A673 (cell line): Measurements from ENCODE around the gene EFHC1. TPM values are rescaled to one million over a fixed set of nuclear protein-coding genes. Genes with fewer than 3 reads are reported as not detected.

ENCODE experiments used
- BruUV-seq: library from RNA; stranded (reverse); fragments of 400-500 nt; replicated peaks from 2 replicates; lab custom pipeline; 2021; lab: Mats Ljungman, UMichigan
- CTCF ChIA-PET: fragments of 300-600 bp; sonication (Branson Sonifier 250); formaldehyde crosslinking; loops from one replicate; lab custom pipeline; 2022; ENCODE audit warnings: antibody characterized with exemption; lab: Charles Lee
- POLR2A ChIA-PET: fragments of 300-600 bp; sonication (Branson Sonifier 250); formaldehyde crosslinking; loops from one replicate; lab custom pipeline; 2022; ENCODE audit warnings: antibody characterized with exemption; ENCODE audit not compliant: low non-redundant PET; lab: Charles Lee
- DNase-seq: peaks from one replicate; pipeline ENCODE4 v3.0.0-alpha.2; 2015; ENCODE audit warnings: low spot score
- H3K27ac ChIP-seq: fragments of 200-600 bp; sonication (generic); 2 replicates; pipeline ENCODE4 v1.5.1; 2016; ENCODE audit warnings: mixed run types, low read depth, mild to moderate bottlenecking, mixed read lengths, antibody characterized with exemption, low read length; ENCODE audit not compliant: poor library complexity, severe bottlenecking
- H3K27me3 ChIP-seq: fragments of 200-600 bp; sonication (generic); replicated peaks from 2 replicates; pipeline ENCODE4 v1.6.1; 2017; ENCODE audit warnings: mixed run types, low read depth, mild to moderate bottlenecking, mixed read lengths, antibody characterized with exemption, low read length; ENCODE audit not compliant: insufficient read depth, poor library complexity
- H3K36me3 ChIP-seq: fragments of 200-600 bp; sonication (generic); 2 replicates; pipeline ENCODE4 v1.6.1; 2016; ENCODE audit warnings: mixed run types, mild to moderate bottlenecking, mixed read lengths, antibody characterized with exemption, low read length; ENCODE audit not compliant: insufficient read depth, poor library complexity, severe bottlenecking
- H3K4me1 ChIP-seq: fragments of 200-600 bp; sonication (generic); 2 replicates; pipeline ENCODE4 v1.6.1; 2017; ENCODE audit warnings: mixed run types, mild to moderate bottlenecking, mixed read lengths, antibody characterized with exemption, low read length; ENCODE audit not compliant: insufficient read depth, poor library complexity, severe bottlenecking
- H3K4me3 ChIP-seq: fragments of 200-600 bp; sonication (generic); 2 replicates; pipeline ENCODE4 v1.5.1; 2016; ENCODE audit warnings: low read depth, mixed run types, mild to moderate bottlenecking, mixed read lengths, low read length; ENCODE audit not compliant: poor library complexity, severe bottlenecking
- H3K9me3 ChIP-seq: fragments of 200-600 bp; sonication (generic); 2 replicates; pipeline ENCODE4 v1.6.1; 2016; ENCODE audit warnings: mixed run types, low read depth, mild to moderate bottlenecking, mixed read lengths, antibody characterized with exemption, low read length; ENCODE audit not compliant: poor library complexity, severe bottlenecking
- EZH2 ChIP-seq: fragments of 200-600 bp; sonication (generic); IDR thresholded peaks from 2 replicates; pipeline ENCODE4 v1.6.1; 2017; ENCODE audit warnings: borderline replicate concordance, low read depth, mild to moderate bottlenecking, mixed read lengths, antibody characterized with exemption, low read length; ENCODE audit not compliant: poor library complexity, severe bottlenecking
- intact Hi-C: fragments of 100-400 bp; cut with micrococcal nuclease; formaldehyde crosslinking; loops from one replicate; pipeline ENCODE4 v1.10.0; 2022; ENCODE audit not compliant: unreplicated experiment
- total RNA-seq: library from RNA; stranded (reverse); gene quantifications from 2 replicates; pipeline ENCODE4 v1.2.3, GENCODE V29; 2021
- TF ChIP-seq, protein P1 (sequence below): fragments of 300-800, 200-600 bp; sonication (generic); conservative IDR thresholded peaks from 2 replicates; pipeline ENCODE4 v1.5.1; 2017; ENCODE audit warnings: low read depth, mild to moderate bottlenecking, antibody characterized with exemption, low read length, moderate library complexity, mixed read lengths

Gene EFHC1
- total RNA-seq, 1 experiment from 2014 or later: 16.9 TPM

GRCh38 chr6:52560462-52560861, 140.3 kb downstream of the EFHC1 start:
- Histone ChIP-seq H3K27ac (no peak overlapping the region), H3K4me1 (peaks cover 9% of the 10 kb centered on the region), H3K4me3 (no peak overlapping the region), H3K9me3 (no peaks in the 10 kb centered on the region), H3K27me3 (no peaks in the 10 kb centered on the region), H3K36me3 (no peaks in the 10 kb centered on the region)
- ChIA-PET POLR2A (no interaction called here), CTCF (no interaction called here)
- TF ChIP-seq, protein P1, sequence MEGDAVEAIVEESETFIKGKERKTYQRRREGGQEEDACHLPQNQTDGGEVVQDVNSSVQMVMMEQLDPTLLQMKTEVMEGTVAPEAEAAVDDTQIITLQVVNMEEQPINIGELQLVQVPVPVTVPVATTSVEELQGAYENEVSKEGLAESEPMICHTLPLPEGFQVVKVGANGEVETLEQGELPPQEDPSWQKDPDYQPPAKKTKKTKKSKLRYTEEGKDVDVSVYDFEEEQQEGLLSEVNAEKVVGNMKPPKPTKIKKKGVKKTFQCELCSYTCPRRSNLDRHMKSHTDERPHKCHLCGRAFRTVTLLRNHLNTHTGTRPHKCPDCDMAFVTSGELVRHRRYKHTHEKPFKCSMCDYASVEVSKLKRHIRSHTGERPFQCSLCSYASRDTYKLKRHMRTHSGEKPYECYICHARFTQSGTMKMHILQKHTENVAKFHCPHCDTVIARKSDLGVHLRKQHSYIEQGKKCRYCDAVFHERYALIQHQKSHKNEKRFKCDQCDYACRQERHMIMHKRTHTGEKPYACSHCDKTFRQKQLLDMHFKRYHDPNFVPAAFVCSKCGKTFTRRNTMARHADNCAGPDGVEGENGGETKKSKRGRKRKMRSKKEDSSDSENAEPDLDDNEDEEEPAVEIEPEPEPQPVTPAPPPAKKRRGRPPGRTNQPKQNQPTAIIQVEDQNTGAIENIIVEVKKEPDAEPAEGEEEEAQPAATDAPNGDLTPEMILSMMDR: no peak
- no peak for TF ChIP-seq EZH2
- no TSS peak for BruUV-seq
- no peak for DNase-seq
- intact Hi-C loops: no loop called here

- Histone ChIP-seq H3K27ac (no peak overlapping the region), H3K4me3 (no peak overlapping the region), H3K36me3 (no peaks in the 10 kb centered on the region), H3K27me3 (no peaks in the 10 kb centered on the region), H3K4me1 (peaks cover 5% of the 10 kb centered on the region), H3K9me3 (no peaks in the 10 kb centered on the region)
- no TSS peak for BruUV-seq
- intact Hi-C loops: no loop called here
- CTCF ChIA-PET: no interaction called here
- POLR2A ChIA-PET: no interaction called here
- TF ChIP-seq, protein P1: no peak
- no peak for TF ChIP-seq EZH2
- DNase-seq: no peak
Measured at GRCh38 chr6:52562911-52563310, 142.8 kb downstream of the EFHC1 start.

DNA sequence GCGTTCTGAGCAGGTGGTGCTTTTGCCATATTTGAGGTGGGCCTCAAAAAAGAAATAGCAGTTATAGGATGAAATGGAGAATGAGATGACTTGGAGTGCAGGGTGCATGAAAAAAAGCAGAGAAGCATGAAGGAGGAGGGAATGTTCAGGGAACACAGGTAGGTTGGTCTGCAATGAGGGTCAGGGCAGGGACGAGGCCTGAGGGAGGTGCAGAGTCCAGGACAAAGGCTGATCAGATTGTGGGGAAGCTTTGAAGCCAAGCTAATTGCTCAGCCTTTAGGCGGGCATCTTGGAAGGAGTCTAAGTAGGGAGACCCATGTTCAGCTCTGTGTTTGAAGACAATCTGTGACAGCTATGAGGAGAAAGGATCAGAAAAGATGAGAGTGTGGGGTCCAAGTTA, 144.7 kb downstream of the EFHC1 start:
- H3K27ac ChIP-seq: no peak overlapping the region
- ChIA-PET CTCF (no interaction called here), POLR2A (no interaction called here)
- no peak for TF ChIP-seq EZH2
- TF ChIP-seq, protein P1: no peak
- no peak overlapping the region for H3K4me3 ChIP-seq
- BruUV-seq: no TSS peak
- H3K9me3 ChIP-seq: no peaks in the 10 kb centered on the region
- intact Hi-C loops: no loop called here
- no peak for DNase-seq
- no peaks in the 10 kb centered on the region for H3K4me1 ChIP-seq
- no peaks in the 10 kb centered on the region for H3K27me3 ChIP-seq
- no peaks in the 10 kb centered on the region for H3K36me3 ChIP-seq
